H1 (cell line): Measurements from ENCODE around the gene CCL26. TPM values are rescaled to one million over a fixed set of nuclear protein-coding genes. Genes with fewer than 3 reads are reported as not detected.

ENCODE experiments used
- CTCF ChIA-PET: fragments of 300-600 bp; sonication (Branson Sonifier 250); formaldehyde crosslinking; loops from one replicate; lab custom pipeline; 2021; ENCODE audit not compliant: partially characterized antibody; lab: Charles Lee
- POLR2A ChIA-PET: fragments of 300-600 bp; sonication (Branson Sonifier 250); formaldehyde crosslinking; loops from one replicate; lab custom pipeline; 2021; ENCODE audit warnings: inconsistent platforms; ENCODE audit not compliant: partially characterized antibody; lab: Charles Lee
- DNase-seq, 2 experiments: peaks; one replicate each; pipeline versions ENCODE4 v3.0.0 to v3.0.0-alpha.2; 2010 to 2022; ENCODE audit warnings: low spot score in 2 of 2, low read depth in 1 of 2, mixed read lengths in 1 of 2
- FAIRE-seq: peaks from 2 replicates; lab custom pipeline; 2011; peaks lifted over from hg19 to GRCh38; lab: Jason Lieb, UNC
- H2AFZ ChIP-seq: 2 replicates; pipeline ENCODE4 v1.8.1; 2012; ENCODE audit warnings: low read length, inconsistent platforms
- H2AK5ac ChIP-seq: 2 replicates; pipeline ENCODE4 v1.6.1; 2013; ENCODE audit warnings: low read depth, low read length
- H2BK120ac ChIP-seq: replicated peaks from 2 replicates; pipeline ENCODE3; 2013; ENCODE audit warnings: low read depth, low read length, inconsistent platforms
- H2BK12ac ChIP-seq: 2 replicates; pipeline ENCODE4 v1.6.1; 2013; ENCODE audit warnings: low read depth, low read length
- H2BK15ac ChIP-seq: 2 replicates; pipeline ENCODE4 v1.6.1; 2013; ENCODE audit warnings: low read length
- H2BK20ac ChIP-seq: 2 replicates; pipeline ENCODE4 v1.6.1; 2013; ENCODE audit warnings: low read length
- H2BK5ac ChIP-seq: 2 replicates; pipeline ENCODE4 v1.6.1; 2013; ENCODE audit warnings: low read depth, low read length
- H3K14ac ChIP-seq: 2 replicates; pipeline ENCODE4 v1.6.1; 2013; ENCODE audit warnings: inconsistent platforms; ENCODE audit not compliant: insufficient read length
- H3K18ac ChIP-seq: 2 replicates; pipeline ENCODE4 v1.6.1; 2013; ENCODE audit warnings: low read length; ENCODE audit errors: extremely low read depth
- H3K23ac ChIP-seq: 2 replicates; pipeline ENCODE4 v1.6.1; 2013; ENCODE audit warnings: inconsistent platforms; ENCODE audit not compliant: insufficient read length
- H3K23me2 ChIP-seq: 2 replicates; pipeline ENCODE4 v1.6.1; 2013; ENCODE audit warnings: low read depth, low read length
- H3K27ac ChIP-seq: 2 replicates; pipeline ENCODE4 v1.6.1; 2011; ENCODE audit warnings: low read depth, low read length, inconsistent platforms
- H3K27me3 ChIP-seq, 4 experiments: replicated peaks in 1 of 4; 1 replicate in 1 of 4; 2 replicates in 3 of 4; pipeline versions ENCODE4 v1.6.1 to v1.8.1; 2011 to 2013; ENCODE audit warnings: low read length in 3 of 4, mild to moderate bottlenecking in 3 of 4, inconsistent platforms in 2 of 4, mixed read lengths in 2 of 4, moderate library complexity in 1 of 4; ENCODE audit not compliant: control insufficient read depth in 3 of 4, insufficient read depth in 3 of 4; ENCODE audit errors: extremely low read depth in 1 of 4
- H3K36me3 ChIP-seq, 4 experiments: 2 replicates each; pipeline versions ENCODE4 v1.6.1 to v1.8.1; 2011 to 2013; ENCODE audit warnings: mild to moderate bottlenecking in 4 of 4, low read length in 3 of 4, moderate library complexity in 2 of 4, control low read depth in 1 of 4, inconsistent platforms in 1 of 4; ENCODE audit not compliant: insufficient read depth in 4 of 4, control insufficient read depth in 2 of 4
- H3K4ac ChIP-seq: replicated peaks from 2 replicates; pipeline ENCODE3; 2013; ENCODE audit warnings: low read length, low read depth, mixed read lengths, inconsistent platforms; ENCODE audit not compliant: insufficient read length
- H3K4me1 ChIP-seq, 4 experiments: replicated peaks in 1 of 4; 1 replicate in 1 of 4; 2 replicates in 3 of 4; pipeline versions ENCODE4 v1.6.1 to v1.8.1; 2011 to 2013; ENCODE audit warnings: low read length in 3 of 4, inconsistent platforms in 2 of 4, mixed read lengths in 1 of 4; ENCODE audit not compliant: insufficient read depth in 4 of 4, control insufficient read depth in 3 of 4
- H3K4me2 ChIP-seq, 2 experiments: 2 replicates each; pipeline versions ENCODE4 v1.6.1 to v1.8.1; 2011 to 2013; ENCODE audit warnings: low read depth in 2 of 2, low read length in 2 of 2, control low read depth in 1 of 2, inconsistent platforms in 1 of 2, mild to moderate bottlenecking in 1 of 2; ENCODE audit not compliant: insufficient read depth in 1 of 2
- H3K4me3 ChIP-seq, 4 experiments: fragments of 200-600, 300-600 bp in 1 of 4; sonication (generic), shearing (Covaris generic), sonication (Bioruptor Twin) in 1 of 4; 2 replicates each; pipeline versions ENCODE4 v1.5.1 to v1.8.1; 2011 to 2016; ENCODE audit warnings: low read length in 4 of 4, low read depth in 3 of 4, control low read depth in 2 of 4, inconsistent platforms in 2 of 4, mild to moderate bottlenecking in 2 of 4, mixed read lengths in 1 of 4, moderate library complexity in 1 of 4; ENCODE audit not compliant: insufficient read depth in 2 of 4; ENCODE audit errors: extremely low read depth in 1 of 4
- H3K56ac ChIP-seq: replicated peaks from 2 replicates; pipeline ENCODE3; 2013; ENCODE audit warnings: low read depth, mild to moderate bottlenecking, mixed read lengths, low read length, inconsistent platforms; ENCODE audit not compliant: insufficient read length
- H3K79me1 ChIP-seq: 2 replicates; pipeline ENCODE4 v1.6.1; 2013; ENCODE audit warnings: low read depth, low read length, control low read depth
- H3K79me2 ChIP-seq, 2 experiments: 2 replicates each; pipeline versions ENCODE4 v1.6.1 to v1.8.1; 2012 to 2013; ENCODE audit warnings: low read length in 2 of 2, mild to moderate bottlenecking in 2 of 2, inconsistent platforms in 1 of 2; ENCODE audit not compliant: insufficient read depth in 2 of 2, control insufficient read depth in 1 of 2
- H3K9ac ChIP-seq, 4 experiments: replicated peaks in 1 of 4; 1 replicate in 1 of 4; 2 replicates in 3 of 4; pipeline versions ENCODE4 v1.6.1 to v1.8.1; 2011 to 2013; ENCODE audit warnings: low read depth in 3 of 4, low read length in 3 of 4, control low read depth in 2 of 4, mild to moderate bottlenecking in 2 of 4, moderate library complexity in 2 of 4, inconsistent platforms in 1 of 4; ENCODE audit errors: extremely low read depth in 1 of 4
- H3K9me3 ChIP-seq, 2 experiments: 2 replicates each; pipeline versions ENCODE4 v1.6.1 to v1.8.1; 2012 to 2013; ENCODE audit warnings: mild to moderate bottlenecking in 2 of 2, moderate library complexity in 2 of 2, control low read depth in 1 of 2, inconsistent platforms in 1 of 2, low read depth in 1 of 2, low read length in 1 of 2, mixed read lengths in 1 of 2; ENCODE audit not compliant: insufficient read depth in 2 of 2
- H4K20me1 ChIP-seq, 2 experiments: replicated peaks in 1 of 2; 2 replicates each; pipeline versions ENCODE3 to v1.8.1; 2011 to 2013; ENCODE audit warnings: inconsistent platforms in 2 of 2, low read length in 2 of 2, mild to moderate bottlenecking in 1 of 2; ENCODE audit not compliant: insufficient read depth in 2 of 2, control insufficient read depth in 1 of 2
- H4K5ac ChIP-seq: 2 replicates; pipeline ENCODE4 v1.6.1; 2013; ENCODE audit warnings: low read length, low read depth, mixed read lengths, inconsistent platforms; ENCODE audit not compliant: insufficient read length
- H4K8ac ChIP-seq: 2 replicates; pipeline ENCODE4 v1.8.0; 2013; ENCODE audit warnings: mild to moderate bottlenecking, moderate library complexity, low read length, inconsistent platforms; ENCODE audit not compliant: insufficient read depth; ENCODE audit errors: extremely low read depth
- H4K91ac ChIP-seq: replicated peaks from 2 replicates; pipeline ENCODE3; 2013; ENCODE audit warnings: low read length, mixed read lengths, inconsistent platforms; ENCODE audit not compliant: insufficient read length
- NANOG ChIP-seq: IDR thresholded peaks from 2 replicates; pipeline ENCODE4 v1.6.1; 2011; ENCODE audit warnings: low read length, low read depth, mild to moderate bottlenecking, inconsistent platforms; ENCODE audit not compliant: insufficient read depth, poor library complexity, severe bottlenecking
- SIRT6 ChIP-seq: IDR thresholded peaks from one replicate; pipeline ENCODE4 v1.7.1; 2012; ENCODE audit warnings: low read length, inconsistent platforms
- SIX5 ChIP-seq: IDR thresholded peaks from 2 replicates; pipeline ENCODE4 v1.6.1; 2011; ENCODE audit warnings: mild to moderate bottlenecking, low read depth, low read length
- TCF12 ChIP-seq: IDR thresholded peaks from 2 replicates; pipeline ENCODE4 v1.6.1; 2011; ENCODE audit warnings: low read depth, mild to moderate bottlenecking, low read length
- ZNF274 ChIP-seq: IDR thresholded peaks from 2 replicates; pipeline ENCODE4 v1.7.0; 2012; ENCODE audit warnings: low read length, borderline replicate concordance; ENCODE audit errors: extremely low read depth
- WGBS, 2 experiments: shearing (Covaris generic) in 1 of 2; methylation state at CpG; one replicate each; pipeline versions ENCODE4 v1.1.6 to v1.1.7; 2013 to 2015; ENCODE audit warnings: low lambda C conversion rate in 2 of 2, mixed read lengths in 2 of 2, inconsistent platforms in 1 of 2, low coverage in 1 of 2, missing lambda C conversion rate in 1 of 2; ENCODE audit not compliant: insufficient replicate concordance in 2 of 2, insufficient coverage in 1 of 2, insufficient read length in 1 of 2; ENCODE audit errors: extremely low coverage in 1 of 2, missing lambda C conversion rate in 1 of 2; 5-methylcytosine and 5-hydroxymethylcytosine counted together
- polyA plus RNA-seq, 7 experiments: library from polyadenylated mRNA; depleted of rRNA in 3 of 7; stranded (reverse) in 5 of 7; unstranded in 2 of 7; fragments of >200 nt in 5 of 7; fragments of 200-250 nt in 2 of 7; gene quantifications; 1 replicate in 5 of 7; 2 replicates in 1 of 7; 4 replicates in 1 of 7; pipeline versions ENCODE4 v1.2.1 to v1.2.3, GENCODE V29; 2011 to 2013; ENCODE audit warnings: missing spikeins in 2 of 7, mixed read lengths in 2 of 7
- total RNA-seq: library from RNA; stranded (reverse); fragmentation: NEBNext Ultra II Directional; extraction: Animal tissue kit (Norgen Biotek cat#: 25700); gene quantifications from 2 replicates; pipeline ENCODE4 v1.2.1, GENCODE V29; 2021

The CCL26 gene
- total and polyA plus RNA-seq, 2 of the 8 experiments (the other 6 are each of a cell fraction or from before 2014, with no cell fraction given) = 8.7 to 14.9 TPM

GRCh38 chr7:75725306-75725705 is 46.7 kb downstream of the CCL26 start:
- Histone ChIP-seq H2BK20ac (no peak overlapping the region), H2BK15ac (no peak overlapping the region), H3K4me1 (peaks cover 3 to 7% (median 6%) of the 10 kb centered on the region in 4 experiments), H3K4ac (no peak overlapping the region), H3K56ac (no peak overlapping the region), H3K9me3 (no peaks in the 10 kb centered on the region), H3K9ac (no peak overlapping the region), H2BK12ac (no peak overlapping the region), H3K18ac (no peak overlapping the region), H4K5ac (no peak overlapping the region), H2AK5ac (no peak overlapping the region), H3K14ac (no peak overlapping the region), H4K20me1 (no peaks in the 10 kb centered on the region), H4K8ac (no peak overlapping the region), H3K79me1 (no peaks in the 10 kb centered on the region), H3K4me3 (no peak overlapping the region), H3K36me3 (no peaks in the 10 kb centered on the region), H3K23me2 (no peaks in the 10 kb centered on the region), H3K79me2 (no peaks in the 10 kb centered on the region), H4K91ac (no peak overlapping the region), H3K23ac (no peak overlapping the region), H2BK120ac (no peak overlapping the region), H3K27ac (no peak overlapping the region), H3K4me2 (no peak overlapping the region), H3K27me3 (no peaks in the 10 kb centered on the region), H2AFZ (no peak overlapping the region), H2BK5ac (no peak overlapping the region)
- DNase-seq = no peak
- no peak for TF ChIP-seq ZNF274
- no peak for TF ChIP-seq SIRT6
- no peak for TF ChIP-seq NANOG
- no peak for TF ChIP-seq TCF12
- TF ChIP-seq SIX5 = no peak
- ChIA-PET POLR2A (no interaction called here), CTCF (interaction anchor here (0.7 to 1.4 kb wide), 3 partner anchors 17 to 45 kb away, joined by 3 to 4 read pairs (median 3); no protein-coding TSS in a partner anchor)
- WGBS, 2 experiments = 94% methylated on average over 5 of the region's 6 CpGs; no CpG with 5 or more reads in 1 of the 2 experiments
- no peak for FAIRE-seq
